GM20000 (cell line): ENCODE results near the gene NLGN4X.

Experiments used
- DNase-seq: peaks from one replicate; pipeline ENCODE4 v3.0.0; 2012; ENCODE audit warnings: low spot score
- CTCF ChIP-seq: IDR thresholded peaks from 2 replicates; pipeline ENCODE4 v1.5.1; 2012; ENCODE audit warnings: mild to moderate bottlenecking, control low read depth; ENCODE audit errors: extremely low read depth, missing control alignments

The NLGN4X gene

GRCh38 chrX:6120329-6120728 is 108.3 kb downstream of the NLGN4X start:
- no peak for DNase-seq
- no peak for TF ChIP-seq CTCF

GRCh38 chrX:6095469-6095868 is 133.2 kb downstream of the NLGN4X start:
- no peak for DNase-seq
- no peak for TF ChIP-seq CTCF

DNA sequence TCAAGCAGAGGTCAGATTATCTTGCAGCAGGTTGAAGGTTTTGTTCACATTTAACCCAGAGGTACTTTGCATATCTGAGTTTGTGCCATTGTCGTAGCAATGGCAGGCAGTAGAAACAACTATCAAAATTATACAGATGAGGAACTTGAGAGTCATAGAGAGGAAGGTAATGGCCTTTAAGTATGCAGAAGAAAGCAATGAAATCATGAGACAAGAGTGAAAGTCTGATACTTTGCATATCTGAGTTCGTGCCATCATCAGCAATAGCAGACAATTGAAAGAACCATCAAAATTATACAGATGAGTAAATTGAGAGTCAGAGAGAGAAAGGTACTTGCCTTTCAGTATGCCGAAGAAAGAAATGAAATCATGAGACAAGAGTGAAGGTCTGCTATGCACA is 154.1 kb downstream of the NLGN4X start:
- DNase-seq, result no peak

DNA sequence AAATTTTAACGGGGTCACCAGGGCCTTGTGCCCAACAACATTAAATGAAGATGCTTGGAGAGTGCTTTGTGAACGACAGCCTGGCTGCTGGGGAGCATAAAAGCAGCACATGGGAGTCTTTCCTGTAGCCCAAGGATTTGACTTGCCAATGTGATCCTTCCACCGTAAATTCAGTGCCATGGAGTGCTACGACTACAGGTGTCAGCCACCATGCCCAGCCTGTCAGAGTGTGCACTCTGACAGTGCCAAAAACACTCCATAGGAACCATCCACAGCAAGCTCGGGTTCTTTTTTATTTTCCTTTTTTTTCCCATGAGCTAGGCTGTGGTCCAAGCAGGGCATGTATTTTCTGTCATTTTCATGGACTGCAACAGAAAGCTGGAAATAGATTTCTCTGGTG is 156.9 kb downstream of the NLGN4X start:
- no peak for DNase-seq
- no peak for TF ChIP-seq CTCF

More for the DNA sequence above, 154.1 kb downstream of the NLGN4X start:
- TF ChIP-seq CTCF, result no peak

DNA sequence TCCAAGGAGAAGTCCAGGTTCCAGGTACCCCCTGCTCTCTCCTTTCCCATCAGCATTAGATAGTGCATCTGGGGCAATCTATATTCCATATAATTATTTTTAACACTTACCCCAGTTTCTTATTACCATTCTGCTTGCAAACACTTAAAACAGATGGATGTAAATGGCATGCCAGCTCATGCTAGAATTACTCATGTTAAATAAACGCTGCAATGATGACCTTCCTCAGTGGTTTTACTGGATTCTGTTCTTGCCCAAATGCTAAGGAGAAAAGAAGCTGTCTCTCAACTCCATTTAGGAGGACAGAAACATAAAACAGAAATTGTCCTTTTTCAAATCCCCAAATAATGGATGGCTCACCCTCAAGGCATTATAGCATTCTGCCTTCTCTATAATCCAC is 161.1 kb downstream of the NLGN4X start:
- TF ChIP-seq CTCF, result no peak
- DNase-seq, result no peak

- no peak for TF ChIP-seq CTCF
- no peak for DNase-seq
Observed at GRCh38 chrX:6053141-6053540, 175.5 kb downstream of the NLGN4X start.

- TF ChIP-seq CTCF, result no peak
- no peak for DNase-seq
Observed at GRCh38 chrX:6052111-6052745, 176.4 kb downstream of the NLGN4X start.
